ENCODE measurements around the gene FBLN1.
"Not testable (repeated sequence)": the region's sequence is repeated elsewhere in the genome, so short reads cannot be mapped to it uniquely, and the experiment has no call there.

Gene FBLN1

DNA sequence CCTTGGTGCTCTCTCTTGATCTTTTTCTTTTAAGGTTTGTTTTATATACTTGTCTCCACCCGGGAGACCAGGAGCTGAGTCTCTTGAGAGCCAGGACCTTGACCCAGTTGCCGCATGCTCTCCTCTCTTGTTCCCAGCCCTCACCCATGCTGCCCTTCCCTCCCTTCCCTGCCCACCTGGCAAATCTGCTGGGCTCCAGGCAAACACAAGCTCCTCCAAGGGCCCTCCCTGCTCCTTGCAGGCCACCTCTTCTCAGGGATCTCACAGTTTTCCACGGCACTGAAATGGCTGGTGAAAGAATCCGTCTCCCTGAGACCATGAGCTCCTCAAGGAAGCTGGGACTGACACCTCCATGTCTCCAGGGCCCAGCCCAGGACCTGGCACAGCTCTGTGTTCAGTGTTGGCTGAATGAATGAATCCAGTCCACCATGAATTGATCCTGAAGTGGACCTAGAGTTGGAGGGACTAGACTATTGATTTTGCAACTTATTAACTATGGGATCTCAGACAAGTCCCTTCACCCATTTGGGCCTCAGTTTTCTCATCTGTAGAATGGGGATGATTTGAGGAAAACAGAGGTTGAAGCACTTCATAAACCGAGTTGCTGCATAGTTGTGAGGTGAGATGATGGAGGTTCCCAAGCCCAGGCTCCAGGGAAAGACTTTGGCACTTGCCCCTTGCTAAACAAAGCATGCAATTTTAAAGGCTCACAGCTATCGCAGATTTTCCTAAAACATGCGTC is 25.1 kb upstream of the FBLN1 start:
- DNase-seq (ENCODE audit: low read depth in 1 of 2, low spot score in 1 of 2) = no peak

DNA sequence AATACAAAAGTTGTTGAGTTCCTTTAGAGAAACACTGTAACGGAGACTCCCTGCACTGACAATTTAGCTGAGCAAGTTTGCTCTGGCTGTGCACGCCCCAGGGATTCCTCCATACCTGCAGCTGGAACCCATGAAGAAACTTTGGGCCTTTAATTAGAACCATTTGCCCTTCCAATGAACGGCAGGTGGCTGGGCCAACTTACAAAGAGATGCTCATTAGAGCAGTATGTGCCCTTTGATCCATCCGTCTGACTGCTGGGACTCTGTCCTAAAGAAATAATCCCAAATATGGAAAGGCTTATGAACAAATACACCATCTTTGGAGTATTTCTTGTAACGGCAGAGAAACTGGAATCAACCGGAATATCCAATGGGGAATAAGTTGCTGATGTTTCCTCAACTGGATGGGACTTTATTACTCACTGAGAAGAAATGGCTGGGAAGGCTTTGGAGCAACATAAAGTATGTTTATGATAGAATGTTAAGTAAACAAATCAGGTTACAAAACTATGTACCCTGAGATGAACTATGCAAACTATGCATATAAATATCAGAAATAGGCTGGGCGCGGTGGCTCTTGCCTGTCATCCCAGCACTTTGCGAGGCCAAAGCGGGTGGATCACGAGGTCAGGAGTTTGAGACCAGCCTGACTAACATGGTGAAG is 24.4 kb upstream of the FBLN1 start:
- DNase-seq (ENCODE audit: low read depth in 1 of 2, low spot score in 1 of 2) = no peak

DNA sequence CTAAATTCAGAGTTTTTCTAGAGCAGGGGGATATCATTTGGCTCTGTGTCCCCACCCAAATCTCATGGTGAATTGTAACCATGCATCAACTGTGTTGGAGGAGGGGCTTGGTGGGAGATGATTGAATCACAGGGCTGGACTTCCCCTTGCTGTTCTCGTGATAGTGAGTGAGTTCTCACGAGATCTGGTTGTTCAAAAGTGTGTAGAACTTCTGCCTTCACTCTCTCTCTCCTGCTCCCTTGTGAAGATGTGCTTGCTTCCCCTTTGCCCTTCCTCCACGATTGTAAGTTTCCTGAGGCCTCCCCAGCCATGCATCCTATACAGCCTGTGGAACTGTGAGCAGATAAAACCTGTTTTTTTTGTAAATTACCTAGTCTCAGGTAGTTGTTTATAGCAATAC is 22.0 kb upstream of the FBLN1 start:
- no peak for DNase-seq (ENCODE audit: low read depth in 1 of 2, low spot score in 1 of 2)

DNA sequence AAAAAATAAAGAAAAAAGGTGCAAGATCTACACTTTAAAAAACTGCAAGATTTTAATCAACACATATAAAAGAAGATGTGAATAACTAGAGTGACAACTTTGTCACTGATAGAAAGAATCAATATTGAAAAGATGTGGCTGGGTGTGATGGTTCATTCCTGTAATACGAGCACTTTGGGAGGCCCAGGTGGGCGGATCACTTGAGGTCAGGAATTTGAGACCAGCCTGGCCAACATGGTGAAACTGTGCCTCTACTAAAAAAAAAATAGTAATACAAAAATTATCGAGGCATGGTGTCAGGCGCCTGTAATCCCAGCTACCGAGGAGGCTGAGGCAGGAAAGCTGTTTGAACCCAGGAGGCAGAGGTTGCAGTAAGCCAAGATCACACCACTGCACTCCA is 21.0 kb upstream of the FBLN1 start:
- DNase-seq (ENCODE audit: low read depth in 1 of 2, low spot score in 1 of 2) = no peak

DNA sequence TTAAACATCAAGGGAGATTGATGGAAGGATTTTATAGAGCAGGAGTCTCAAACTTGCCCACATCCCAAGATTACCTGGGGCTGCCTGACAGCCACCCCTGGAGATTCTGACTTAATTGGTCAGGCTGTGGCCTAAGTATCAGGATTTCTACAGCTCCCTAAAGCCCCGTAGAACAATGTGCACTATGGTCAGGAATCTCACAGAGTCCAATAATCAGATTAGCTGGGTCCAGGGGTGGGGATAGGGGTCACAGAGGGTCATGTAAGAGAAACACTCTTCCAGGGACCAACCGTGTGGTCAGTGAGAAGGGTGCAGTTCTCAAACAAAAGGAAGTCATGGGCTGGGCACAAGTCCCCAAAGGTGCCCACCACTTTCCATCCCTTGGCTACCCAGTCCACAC is 20.5 kb upstream of the FBLN1 start:
- DNase-seq (ENCODE audit: low read depth in 1 of 2, low spot score in 1 of 2) = no peak

DNA sequence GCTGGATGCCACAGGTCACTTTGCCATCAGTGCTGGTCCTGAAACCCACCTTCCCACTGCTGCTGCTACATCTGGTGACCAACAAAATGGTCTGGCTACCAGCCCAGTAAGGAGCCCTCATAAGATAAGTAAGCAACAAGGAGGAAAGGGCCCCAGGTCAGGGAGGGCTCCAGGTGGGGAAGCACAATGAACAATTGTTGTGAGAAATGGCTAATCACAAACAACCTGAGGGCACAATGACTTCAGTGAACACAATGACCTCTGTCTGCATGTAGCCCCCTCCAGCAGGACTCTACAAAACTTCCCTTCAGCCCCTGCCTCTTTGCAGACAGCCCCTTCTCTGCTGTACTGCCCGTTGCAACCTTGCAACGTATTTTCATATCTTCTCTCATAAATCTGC is 19.4 kb upstream of the FBLN1 start:
- no peak for DNase-seq (ENCODE audit: low read depth in 1 of 2, low spot score in 1 of 2)

DNA sequence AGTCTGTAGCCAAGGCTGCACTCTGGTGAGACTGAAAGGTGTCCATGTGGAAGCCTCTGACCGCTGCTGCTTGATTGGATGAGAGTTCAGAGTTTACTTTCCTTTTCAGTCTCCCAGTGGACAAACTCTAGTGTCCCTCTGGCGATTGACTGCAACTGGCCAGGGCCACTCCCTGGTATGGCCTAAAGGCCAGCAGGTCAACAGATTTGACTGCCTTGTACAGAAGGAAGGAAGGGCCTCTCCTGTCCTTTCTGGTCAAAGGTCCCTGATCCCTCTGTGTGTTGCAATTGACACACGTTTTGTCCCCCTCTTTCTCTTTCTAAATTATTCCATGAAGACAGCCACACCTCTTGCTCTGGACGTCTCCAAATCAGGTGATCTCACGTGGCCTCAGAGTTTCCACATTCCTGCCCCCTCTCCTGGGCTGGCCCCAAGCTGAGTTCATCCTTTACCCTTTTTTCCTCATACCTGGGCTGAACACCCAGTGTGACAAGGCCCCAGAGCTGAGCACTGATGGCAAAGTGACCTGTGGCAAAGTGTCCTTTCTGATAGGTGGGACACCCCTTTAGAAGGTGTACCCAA is 18.7 kb upstream of the FBLN1 start:
- no peak for DNase-seq (ENCODE audit: low read depth in 1 of 2, low spot score in 1 of 2)

DNA sequence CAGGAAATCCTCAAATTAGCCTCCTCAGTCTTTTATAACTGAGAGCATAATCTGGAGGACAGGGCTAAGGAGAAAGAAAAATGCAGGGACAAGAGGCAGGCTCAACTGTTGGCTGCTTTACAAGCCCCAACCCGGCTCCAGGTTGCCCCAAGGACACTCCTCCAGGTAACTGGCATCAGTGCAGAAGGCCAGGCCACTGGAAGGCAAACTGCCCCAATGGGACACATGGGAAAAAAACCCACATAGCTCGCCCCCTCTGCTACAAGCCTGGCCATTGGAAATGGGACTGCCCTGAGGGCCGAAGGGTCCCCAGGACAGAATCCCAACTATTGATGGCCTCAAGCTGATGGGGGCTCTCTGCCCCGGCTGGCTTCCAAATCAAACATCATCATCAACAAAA is 17.9 kb upstream of the FBLN1 start:
- no peak for DNase-seq (ENCODE audit: low read depth in 1 of 2, low spot score in 1 of 2)

DNA sequence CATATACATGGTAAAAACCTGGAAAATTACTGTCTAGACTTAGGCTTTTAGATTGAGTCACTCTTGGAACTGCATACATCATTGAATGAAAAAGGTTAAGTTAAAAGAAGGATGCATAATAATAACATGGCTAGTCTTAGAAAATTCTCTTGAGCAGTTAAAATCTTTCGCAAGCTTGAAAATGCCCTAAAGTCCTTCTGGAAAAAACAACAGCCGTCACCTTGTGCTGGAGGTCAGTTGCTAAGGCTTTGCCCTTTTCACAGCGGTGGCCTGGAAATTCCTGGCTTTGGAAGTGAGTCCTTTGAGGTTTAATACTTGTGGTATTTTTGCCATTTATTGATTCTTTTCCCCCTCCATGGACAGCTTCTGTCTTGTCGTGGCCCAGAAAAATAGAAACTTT is 17.4 kb upstream of the FBLN1 start:
- no peak for DNase-seq (ENCODE audit: low read depth in 1 of 2, low spot score in 1 of 2)

DNA sequence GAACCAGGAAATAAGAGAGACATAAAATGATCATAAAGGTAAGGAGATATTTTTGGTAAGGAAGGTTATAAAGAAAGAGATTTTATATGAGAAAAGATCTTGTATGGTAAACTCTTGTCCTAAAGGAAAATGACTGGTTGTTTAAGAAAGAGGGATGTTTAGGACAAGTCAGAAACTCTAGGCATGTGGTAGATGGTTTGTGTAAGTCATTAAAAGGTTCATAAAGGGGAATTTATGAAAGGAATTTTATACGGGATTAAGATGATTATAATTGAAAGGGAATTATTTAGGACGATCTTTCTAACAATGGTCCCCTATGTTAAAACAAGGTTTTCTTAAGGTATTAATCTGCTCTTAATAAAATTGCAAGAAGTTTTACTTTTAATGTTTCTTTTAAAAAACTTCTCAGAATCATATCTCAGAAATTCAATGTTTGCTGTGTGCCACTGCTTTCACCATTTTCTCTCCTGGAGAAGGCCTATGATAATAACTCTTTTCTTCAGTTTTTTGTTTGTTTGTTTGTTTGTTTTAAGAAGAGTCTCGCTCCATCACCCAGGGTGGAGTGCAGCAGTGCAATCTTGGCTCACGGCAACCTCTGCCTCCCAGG is 13.8 kb upstream of the FBLN1 start:
- DNase-seq (ENCODE audit: low read depth in 1 of 2, low spot score in 1 of 2) = no peak

DNA sequence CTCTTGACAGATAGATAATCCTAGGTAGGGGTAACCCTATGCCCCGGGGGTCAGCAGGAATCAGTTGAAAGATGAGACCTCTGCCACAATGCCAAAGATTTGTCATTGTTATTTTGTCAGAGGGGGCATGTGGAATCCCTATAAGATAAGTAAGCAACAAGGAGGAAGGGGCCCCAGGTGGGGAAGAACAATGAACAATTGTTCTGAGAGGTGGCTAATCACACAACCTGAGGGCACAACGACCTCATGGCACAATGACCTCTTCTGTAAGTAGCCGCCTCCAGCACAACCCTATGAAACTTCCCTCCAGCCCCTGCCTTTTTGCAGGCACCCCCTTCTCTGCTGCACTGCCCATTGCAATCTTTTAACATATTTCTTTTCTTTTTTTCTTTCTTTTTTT is 11.8 kb upstream of the FBLN1 start:
- no peak for DNase-seq (ENCODE audit: low read depth in 1 of 2, low spot score in 1 of 2)

DNA sequence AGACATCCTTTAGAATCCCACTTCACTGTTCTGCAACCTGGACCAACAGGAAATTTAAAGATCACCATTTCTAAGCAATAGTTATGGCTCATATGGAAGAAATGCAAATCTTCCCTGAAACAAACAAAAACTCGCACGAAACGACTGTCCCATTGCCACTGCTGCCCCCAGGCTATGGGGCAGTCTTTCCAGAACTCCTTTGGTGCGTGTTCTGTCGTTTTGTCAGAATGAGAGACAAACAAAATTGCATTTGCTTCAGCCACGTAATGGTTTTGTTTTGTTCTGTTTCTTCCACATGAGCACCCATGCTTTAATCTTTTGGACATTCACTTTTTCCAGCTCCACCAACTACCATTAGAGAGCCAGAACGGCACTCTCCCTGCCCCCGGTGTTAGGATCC is 10.8 kb upstream of the FBLN1 start:
- no peak for DNase-seq (ENCODE audit: low read depth in 1 of 2, low spot score in 1 of 2)

DNA sequence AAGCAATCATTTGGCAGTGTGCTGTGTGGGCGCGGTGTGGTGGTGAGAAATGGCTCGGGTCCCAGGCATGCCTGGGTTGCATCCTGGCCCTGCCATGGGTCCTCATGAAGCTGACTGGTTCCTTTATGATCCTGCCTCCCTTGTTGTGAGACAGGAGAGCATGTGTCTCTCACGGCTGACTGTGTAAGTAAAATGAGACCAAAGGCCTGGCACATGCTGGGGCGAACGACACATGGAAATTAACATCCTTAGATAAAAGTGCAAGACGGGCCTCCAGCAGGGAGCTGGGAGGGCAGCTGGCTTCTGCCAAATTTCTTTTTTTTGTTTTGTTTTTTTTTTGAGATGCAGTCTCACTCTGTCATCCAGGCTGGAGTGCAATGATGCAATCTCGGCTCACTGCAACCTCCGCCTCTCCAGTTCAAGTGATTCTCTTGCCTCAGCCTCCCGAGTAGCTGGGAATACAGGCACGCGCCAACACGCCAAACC is 9.4 kb upstream of the FBLN1 start:
- no peak for DNase-seq (ENCODE audit: low read depth in 1 of 2, low spot score in 1 of 2)

DNA sequence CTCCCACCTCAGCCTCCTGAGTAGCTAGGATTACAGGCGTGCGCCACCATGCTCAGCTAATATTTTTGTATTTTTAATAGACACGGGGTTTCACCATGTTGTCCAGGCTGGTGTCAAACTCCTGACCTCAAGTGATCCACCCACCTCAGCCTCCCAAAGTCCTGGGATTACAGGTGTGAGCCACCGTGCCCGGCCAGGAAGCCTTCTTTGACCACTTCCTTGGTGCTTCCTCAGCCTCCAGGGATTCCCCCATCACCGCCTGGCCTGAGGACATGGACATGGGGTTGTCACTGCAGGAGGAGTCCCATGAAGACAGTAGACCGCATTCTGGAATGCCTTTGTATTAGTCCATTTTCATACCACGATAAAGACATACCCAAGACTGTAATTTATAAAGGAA is 8.4 kb upstream of the FBLN1 start:
- DNase-seq (ENCODE audit: low read depth in 1 of 2, low spot score in 1 of 2) = not testable (repeated sequence)

DNA sequence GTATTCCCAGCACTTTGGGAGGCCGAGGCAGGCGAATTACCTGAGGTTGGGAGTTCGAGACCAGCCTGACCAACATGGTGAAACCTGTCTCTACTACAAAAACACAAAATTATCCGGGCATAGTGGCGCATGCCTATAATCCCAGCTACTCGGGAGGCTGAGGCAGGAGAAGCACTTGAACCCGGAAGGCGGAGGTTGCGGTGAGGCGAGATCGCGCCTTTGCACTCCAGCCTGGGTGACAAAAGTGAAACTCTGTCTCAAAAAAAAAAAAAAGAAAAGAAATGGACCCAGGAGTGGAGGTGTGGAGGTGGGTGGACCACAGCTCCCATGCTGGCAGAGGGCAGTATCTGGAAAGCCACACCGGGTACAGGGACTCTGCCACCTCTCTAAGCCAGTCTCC is 7.1 kb upstream of the FBLN1 start:
- not testable (repeated sequence) for DNase-seq (ENCODE audit: low read depth in 1 of 2, low spot score in 1 of 2)

DNA sequence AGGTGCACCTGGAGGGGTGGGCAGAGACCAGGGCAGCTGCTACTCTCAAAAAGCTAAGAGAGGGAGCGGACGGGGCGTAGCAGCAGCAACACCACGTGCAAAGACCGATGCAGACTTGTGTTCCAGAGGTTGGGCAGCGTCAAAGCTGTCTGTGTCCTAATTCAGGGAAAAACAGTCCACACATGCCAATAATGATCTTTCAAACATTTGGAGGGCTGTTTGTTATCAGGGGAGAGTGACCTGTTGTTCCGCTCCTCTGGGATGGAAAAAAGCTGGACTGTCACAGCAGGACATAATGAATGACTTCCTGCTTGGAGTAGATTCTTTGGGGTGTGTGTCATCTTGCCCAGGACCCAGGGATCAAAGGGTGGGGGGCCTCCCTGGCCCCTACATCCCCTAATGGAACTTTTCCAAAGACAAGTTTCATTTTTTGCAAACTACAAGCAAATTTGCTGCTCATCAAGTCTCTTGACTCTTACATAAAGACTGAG is 6.2 kb upstream of the FBLN1 start:
- DNase-seq (ENCODE audit: low read depth in 1 of 2, low spot score in 1 of 2) = no peak

DNA sequence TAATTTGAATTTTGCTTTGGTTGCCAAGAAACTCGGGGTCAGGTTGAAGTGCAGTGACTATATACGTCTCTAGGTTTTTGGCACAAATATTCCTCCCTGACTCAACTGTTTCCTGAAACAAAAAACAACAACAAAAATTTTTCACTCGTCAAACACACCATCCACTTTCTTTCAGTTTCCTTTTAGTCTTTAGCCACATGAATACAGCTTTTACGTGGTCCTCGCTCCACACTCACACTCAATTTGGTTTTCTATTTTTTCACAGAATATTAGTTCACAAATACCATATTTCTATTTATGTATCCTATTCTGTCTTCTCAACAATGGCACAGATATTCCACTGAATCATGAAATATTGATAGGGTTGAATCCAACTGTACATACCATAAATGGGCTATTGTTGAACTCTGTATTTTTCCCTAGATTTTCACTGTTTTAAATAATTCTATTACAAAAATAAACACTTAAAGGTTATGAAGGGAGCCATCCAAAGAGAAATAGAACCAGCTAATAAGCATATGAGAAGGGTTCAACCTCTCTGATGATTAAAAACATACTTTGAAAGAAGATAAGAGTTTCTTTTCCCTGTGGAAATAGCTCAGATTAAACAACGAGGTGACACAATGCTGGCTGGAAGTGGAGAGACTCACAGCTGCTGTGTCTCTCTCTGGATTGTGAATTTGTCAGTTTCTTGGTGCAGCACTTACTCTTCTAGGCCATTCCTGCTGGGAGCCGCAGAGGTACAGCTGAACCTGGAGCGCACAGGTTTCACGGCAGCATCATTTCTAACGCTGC is 5.1 kb upstream of the FBLN1 start:
- DNase-seq (ENCODE audit: low read depth in 1 of 2, low spot score in 1 of 2) = no peak

DNA sequence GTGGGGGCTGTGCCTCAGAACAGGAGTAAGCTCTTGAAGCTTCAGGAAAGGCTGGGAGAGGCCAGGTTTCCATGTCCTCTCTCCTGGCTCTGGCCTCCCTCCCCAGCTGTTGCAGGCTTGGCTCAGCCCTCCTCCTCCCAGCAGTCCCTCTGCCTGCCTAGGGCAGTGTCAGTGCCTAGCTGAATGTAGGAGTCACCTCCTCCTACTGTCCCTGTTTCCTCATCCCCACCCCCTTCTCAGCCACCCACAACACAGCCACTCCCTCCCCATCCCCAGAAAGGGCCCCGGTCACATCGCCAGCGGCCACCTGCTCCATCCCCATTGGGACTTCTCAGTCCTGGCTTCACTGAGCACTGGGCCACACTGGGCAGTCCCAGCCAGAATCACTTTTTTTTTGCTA is 2.9 kb upstream of the FBLN1 start:
- DNase-seq (ENCODE audit: low read depth in 1 of 2, low spot score in 1 of 2) = no peak

DNA sequence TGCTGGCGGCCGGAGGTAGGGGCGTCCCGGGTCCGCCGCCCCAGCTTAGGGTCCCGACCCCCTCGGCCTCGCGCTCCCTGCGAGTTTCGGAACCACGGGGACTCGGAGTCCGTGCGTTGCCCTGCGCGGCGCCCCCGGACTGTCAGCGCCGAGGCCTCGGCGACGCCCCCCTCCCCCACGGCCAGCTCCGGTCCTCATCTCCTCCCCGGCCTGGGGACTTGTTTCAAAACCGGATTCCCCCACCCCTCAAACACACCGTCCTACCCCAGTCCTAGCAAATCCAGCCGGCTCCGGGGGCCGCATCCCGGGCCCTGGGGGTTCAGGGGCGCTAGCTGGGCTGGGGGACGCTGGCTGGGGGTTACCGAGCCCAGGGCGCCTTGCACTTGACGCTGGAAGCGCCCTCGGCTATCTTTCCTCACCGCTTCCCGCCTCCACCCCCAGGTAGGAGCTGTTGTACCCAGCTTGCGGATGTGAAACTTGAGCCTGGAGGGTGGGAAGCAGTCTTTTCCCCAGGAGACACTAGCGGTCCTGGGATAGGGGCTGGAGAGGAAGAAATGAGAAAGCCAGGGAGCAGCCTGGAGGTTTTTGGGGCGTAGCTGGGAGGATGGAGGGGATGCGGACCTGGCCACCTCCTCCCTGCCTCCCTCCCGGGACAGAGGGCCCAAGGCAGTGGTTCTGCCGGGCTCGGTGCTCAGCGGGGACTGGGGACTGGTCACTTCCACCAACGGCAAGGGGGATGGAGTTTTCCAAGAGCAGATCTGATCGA is 550 bp downstream of the FBLN1 start:
- DNase-seq (ENCODE audit: low read depth in 1 of 2, low spot score in 1 of 2) = no peak

DNA sequence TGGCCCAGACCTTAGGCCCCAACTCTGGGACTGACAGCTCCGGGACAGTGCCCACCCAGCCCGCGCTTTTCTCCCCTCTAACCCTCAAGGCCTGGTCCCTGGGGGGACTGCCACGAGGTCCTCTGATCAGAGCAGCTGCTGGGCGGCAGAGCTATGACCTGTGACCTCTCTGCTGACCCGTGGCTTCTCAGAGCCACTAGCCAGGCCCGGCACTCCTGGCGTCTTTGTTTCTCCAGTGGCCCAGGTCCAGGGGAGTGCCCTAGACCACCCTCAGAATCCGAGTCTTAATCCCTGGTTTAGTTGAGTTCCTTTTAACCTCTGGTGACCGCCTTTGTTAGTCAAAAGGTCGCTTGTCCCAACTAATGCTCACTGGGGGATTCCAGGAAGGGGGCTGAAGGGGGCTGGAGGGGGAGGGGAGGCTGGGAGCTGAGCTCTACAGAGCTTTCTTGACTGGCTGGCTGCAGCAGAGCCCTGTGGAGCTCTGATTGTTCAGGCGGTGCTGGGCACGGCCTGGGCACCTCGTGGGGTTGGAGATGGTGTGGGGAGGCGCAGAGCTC is 1.2 kb downstream of the FBLN1 start:
- DNase-seq (ENCODE audit: low read depth in 1 of 2, low spot score in 1 of 2) = no peak
